AG04450 (cell line): ENCODE data around the gene SLC2A11. TPM values are rescaled to one million over a fixed set of nuclear protein-coding genes. Genes with fewer than 3 reads are reported as not detected.
A peak's percentile ranks its signal among the peaks of the same experiment; 100 is the strongest.
"Not testable (repeated sequence)": the region's sequence is repeated elsewhere in the genome, so short reads cannot be mapped to it uniquely, and the experiment has no call there.

Source experiments
- CTCF ChIA-PET: fragments of 300-600, 350-600 bp; formaldehyde crosslinking; extraction: SDS; loops from one replicate; lab custom pipeline; 2022; ENCODE audit warnings: antibody characterized with exemption, inconsistent platforms; lab: Charles Lee
- POLR2A ChIA-PET: fragments of 350-600 bp; formaldehyde crosslinking; extraction: SDS; loops from one replicate; lab custom pipeline; 2021; ENCODE audit warnings: antibody characterized with exemption, inconsistent platforms; lab: Yijun Ruan, JAX
- DNase-seq: peaks from one replicate; pipeline ENCODE4 v3.0.0-alpha.2; 2011; ENCODE audit warnings: low read depth, low spot score
- H3K27ac ChIP-seq: one replicate; pipeline ENCODE4 v1.5.1; 2012; ENCODE audit warnings: low read depth, low read length, control low read depth
- H3K27me3 ChIP-seq: one replicate; pipeline ENCODE4 v1.6.0; 2012; ENCODE audit warnings: low read length; ENCODE audit not compliant: control insufficient read depth, insufficient read depth
- H3K4me3 ChIP-seq: 2 replicates; pipeline ENCODE4 v1.5.1; 2011; ENCODE audit warnings: mild to moderate bottlenecking, low read depth, low read length, control low read depth
- H3K9me3 ChIP-seq: 2 replicates; pipeline ENCODE4 v1.5.1; 2012; ENCODE audit warnings: low read length; ENCODE audit not compliant: control insufficient read depth, insufficient read depth
- polyA plus RNA-seq: library from polyadenylated mRNA; depleted of rRNA; stranded (reverse); fragments of >200 nt; gene quantifications from 2 replicates; pipeline ENCODE4 v1.2.3, GENCODE V29; 2011
- TF ChIP-seq, protein P1 (sequence below): IDR thresholded peaks from 2 replicates; pipeline ENCODE4 v1.5.1; 2011; ENCODE audit warnings: low read depth, low read length, control low read depth, inconsistent platforms

The SLC2A11 gene
- polyA plus RNA-seq, 1 experiment, result 7.5 TPM

GRCh38 chr22:23904573-23905254 is 47.0 kb downstream of the SLC2A11 start:
- Histone ChIP-seq H3K9me3 (no peaks in the 10 kb centered on the region), H3K4me3 (no peak overlapping the region), H3K27me3 (peaks cover 25% of the 10 kb centered on the region), H3K27ac (no peak overlapping the region)
- TF ChIP-seq, protein P1, sequence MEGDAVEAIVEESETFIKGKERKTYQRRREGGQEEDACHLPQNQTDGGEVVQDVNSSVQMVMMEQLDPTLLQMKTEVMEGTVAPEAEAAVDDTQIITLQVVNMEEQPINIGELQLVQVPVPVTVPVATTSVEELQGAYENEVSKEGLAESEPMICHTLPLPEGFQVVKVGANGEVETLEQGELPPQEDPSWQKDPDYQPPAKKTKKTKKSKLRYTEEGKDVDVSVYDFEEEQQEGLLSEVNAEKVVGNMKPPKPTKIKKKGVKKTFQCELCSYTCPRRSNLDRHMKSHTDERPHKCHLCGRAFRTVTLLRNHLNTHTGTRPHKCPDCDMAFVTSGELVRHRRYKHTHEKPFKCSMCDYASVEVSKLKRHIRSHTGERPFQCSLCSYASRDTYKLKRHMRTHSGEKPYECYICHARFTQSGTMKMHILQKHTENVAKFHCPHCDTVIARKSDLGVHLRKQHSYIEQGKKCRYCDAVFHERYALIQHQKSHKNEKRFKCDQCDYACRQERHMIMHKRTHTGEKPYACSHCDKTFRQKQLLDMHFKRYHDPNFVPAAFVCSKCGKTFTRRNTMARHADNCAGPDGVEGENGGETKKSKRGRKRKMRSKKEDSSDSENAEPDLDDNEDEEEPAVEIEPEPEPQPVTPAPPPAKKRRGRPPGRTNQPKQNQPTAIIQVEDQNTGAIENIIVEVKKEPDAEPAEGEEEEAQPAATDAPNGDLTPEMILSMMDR, result no peak
- DNase-seq, result no peak
- ChIA-PET CTCF (interaction anchor here (1.1 kb wide), 1 partner anchor 11 kb away, joined by 5 read pairs; the partner anchor contains the start of gene MIF), POLR2A (interaction anchor here (1.1 kb wide), 1 partner anchor 9 kb away, joined by 3 read pairs; no protein-coding TSS in a partner anchor)

GRCh38 chr22:23906641-23907040 is 49.0 kb downstream of the SLC2A11 start:
- CTCF ChIA-PET, result no interaction called here
- Histone ChIP-seq H3K4me3 (no peak overlapping the region), H3K27ac (no peak overlapping the region), H3K9me3 (no peaks in the 10 kb centered on the region), H3K27me3 (peaks cover 25% of the 10 kb centered on the region)
- no peak for DNase-seq
- POLR2A ChIA-PET, result no interaction called here
- TF ChIP-seq, protein P1, result no peak

DNA sequence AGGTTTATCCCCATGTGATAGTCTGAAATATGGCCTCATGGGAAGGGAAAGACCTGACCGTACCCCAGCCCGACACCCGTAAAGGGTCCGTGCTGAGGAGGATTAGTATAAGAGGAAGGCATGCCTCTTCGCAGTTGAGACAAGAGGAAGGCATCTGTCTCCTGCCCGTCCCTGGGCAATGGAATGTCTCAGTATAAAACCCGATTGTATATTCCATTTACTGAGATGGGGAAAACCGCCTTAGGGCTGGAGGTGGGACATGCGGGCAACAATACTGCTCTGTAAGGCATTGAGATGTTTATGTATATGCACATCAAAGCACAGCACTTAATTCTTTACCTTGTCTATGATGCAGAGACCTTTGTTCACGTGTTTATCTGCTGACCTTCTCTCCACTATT is 49.7 kb downstream of the SLC2A11 start:
- CTCF ChIA-PET, POLR2A ChIA-PET, DNase-seq, H3K27ac ChIP-seq, H3K9me3 ChIP-seq, H3K4me3 ChIP-seq: not testable (repeated sequence)
- H3K27me3 ChIP-seq, result peaks cover 25% of the 10 kb centered on the region

- CTCF ChIA-PET, result interaction anchor here (0.5 to 3.0 kb wide), 3 partner anchors 15 to 248 kb away, joined by 3 to 20 read pairs (median 8); partner anchors contain the start of gene MIF
- Histone ChIP-seq H3K4me3 (no peak overlapping the region), H3K27ac (peak overlapping the region; percentile 21), H3K9me3 (no peaks in the 10 kb centered on the region), H3K27me3 (peaks cover 25% of the 10 kb centered on the region)
- TF ChIP-seq, protein P1, result no peak
- DNase-seq, result no peak
- POLR2A ChIA-PET, result no interaction called here
Measured at GRCh38 chr22:23908587-23909205, 51.0 kb downstream of the SLC2A11 start.

DNA sequence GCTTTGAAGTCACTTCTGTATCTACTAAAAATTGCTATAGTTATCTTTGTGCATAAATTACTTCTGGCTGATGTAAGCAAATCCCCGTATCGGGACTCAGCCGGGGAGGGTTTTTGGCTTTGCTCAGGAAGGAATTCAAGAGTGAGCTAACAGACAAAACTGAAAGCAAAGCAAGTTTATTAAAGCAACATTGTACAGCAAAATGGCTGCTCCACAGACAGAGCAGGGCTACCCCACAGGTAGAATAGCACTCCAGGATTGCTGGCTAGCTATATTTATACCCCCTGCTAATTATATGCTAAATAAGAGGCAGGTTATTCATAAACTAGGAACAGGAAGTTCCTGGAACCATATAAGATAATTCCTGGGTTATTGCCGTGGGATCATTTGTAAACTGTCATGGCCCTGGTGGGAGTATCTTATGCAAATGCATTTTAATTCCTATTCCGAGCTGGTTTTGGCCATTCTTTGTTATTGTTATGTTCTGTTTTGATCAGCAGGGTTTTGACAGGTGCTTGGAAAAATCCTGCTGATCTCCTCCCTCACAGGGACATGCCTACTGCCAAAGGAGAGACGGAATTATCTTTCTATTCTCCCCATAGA is 51.7 kb downstream of the SLC2A11 start:
- H3K27me3 ChIP-seq, result peaks cover 23% of the 10 kb centered on the region
- POLR2A ChIA-PET, result no interaction called here
- peak overlapping the region; percentile 31 for H3K27ac ChIP-seq
- no peak for DNase-seq
- TF ChIP-seq, protein P1, result no peak
- CTCF ChIA-PET, result interaction anchor here (0.5 to 3.0 kb wide), 3 partner anchors 15 to 248 kb away, joined by 3 to 20 read pairs (median 8); partner anchors contain the start of gene MIF
- no peak overlapping the region for H3K4me3 ChIP-seq
- H3K9me3 ChIP-seq, result no peaks in the 10 kb centered on the region
